DOHH2 (cell line): Measurements from ENCODE around the gene F11R.

Experiments used
- CTCF ChIP-seq: fragments of 200-600 bp; sonication (generic); IDR thresholded peaks from one replicate; pipeline ENCODE4 v1.5.1; 2014; ENCODE audit warnings: antibody characterized with exemption, mild to moderate bottlenecking, low read depth, low read length; ENCODE audit not compliant: poor library complexity, severe bottlenecking
- EZH2phosphoT487 ChIP-seq: fragments of 200-600 bp; sonication (generic); IDR thresholded peaks from 2 replicates; pipeline ENCODE4 v1.6.1; 2017; ENCODE audit warnings: borderline replicate concordance, mild to moderate bottlenecking, antibody characterized with exemption, low read length, moderate library complexity, mixed read lengths

DNA sequence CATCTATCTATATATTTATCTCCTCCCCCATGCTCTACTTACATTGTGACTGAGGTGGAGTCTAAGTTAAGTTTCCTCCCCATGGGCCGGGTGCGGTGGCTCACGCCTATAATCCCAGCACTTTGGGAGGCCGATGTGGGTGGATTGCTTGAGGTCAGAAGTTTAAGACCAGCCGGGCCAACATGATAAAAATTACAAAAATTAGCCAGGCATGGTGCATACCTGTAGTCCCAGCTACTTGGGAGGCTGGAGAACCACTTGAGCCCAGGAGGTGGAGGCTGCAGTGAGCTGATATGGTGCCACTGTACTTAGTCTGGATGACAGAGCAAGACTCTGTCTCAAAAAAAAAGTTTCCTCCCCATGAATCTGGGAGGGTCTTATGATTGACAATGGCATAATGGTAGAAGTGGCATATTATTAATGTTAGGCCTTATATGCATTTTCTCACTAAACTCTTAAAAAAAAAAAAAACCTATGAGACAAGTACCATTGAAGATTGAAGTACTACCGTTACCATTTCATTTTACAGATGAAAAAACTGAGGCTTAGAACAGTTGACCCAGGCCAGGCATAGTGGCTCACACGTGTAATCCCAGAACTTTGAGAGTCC, 11.2 kb downstream of the F11R start:
- TF ChIP-seq CTCF (no peak), EZH2phosphoT487 (no peak)
